PC-9 (cell line): ENCODE measurements around the gene PLA2G4A.

ENCODE experiments used
- EZH2 ChIP-seq: fragments of 200-600 bp; sonication (generic); IDR thresholded peaks from 2 replicates; pipeline ENCODE4 v1.8.0; 2017; ENCODE audit warnings: antibody characterized with exemption, low read depth
- TF ChIP-seq, protein P1 (sequence below): fragments of 200-600 bp; sonication (generic); conservative IDR thresholded peaks from 2 replicates; pipeline ENCODE4 v1.6.1; 2017; ENCODE audit warnings: mixed run types, antibody characterized with exemption, mild to moderate bottlenecking, moderate library complexity

DNA sequence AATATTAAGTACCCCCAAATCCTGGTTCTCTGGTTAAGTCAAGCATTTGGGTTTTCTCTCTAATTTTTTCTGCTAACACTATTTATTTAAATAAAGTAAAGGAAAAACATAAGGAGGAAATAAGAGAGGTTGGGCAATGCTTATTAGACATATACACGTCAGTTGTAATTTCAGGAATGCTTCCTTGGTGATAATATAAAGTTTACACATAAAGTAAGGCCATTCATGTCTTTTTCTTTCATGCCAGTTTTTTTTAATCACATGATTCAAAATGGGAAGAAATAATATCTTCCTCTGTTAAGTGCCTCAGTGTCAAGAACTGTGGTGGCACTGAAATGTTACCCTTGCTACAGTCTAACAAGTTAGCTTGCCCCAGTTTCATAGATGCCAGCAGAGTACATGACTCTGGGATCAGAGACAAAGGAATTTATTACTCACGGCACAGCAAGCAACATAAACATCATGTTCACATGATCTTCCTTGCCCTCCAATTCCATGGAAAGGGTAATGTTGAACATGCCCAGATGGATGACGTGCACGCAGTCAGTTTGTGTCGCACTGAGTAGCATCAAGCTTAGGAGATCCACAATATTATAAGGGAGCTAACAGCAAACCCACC lies 184.9 kb downstream of the PLA2G4A start:
- TF ChIP-seq, protein P1, sequence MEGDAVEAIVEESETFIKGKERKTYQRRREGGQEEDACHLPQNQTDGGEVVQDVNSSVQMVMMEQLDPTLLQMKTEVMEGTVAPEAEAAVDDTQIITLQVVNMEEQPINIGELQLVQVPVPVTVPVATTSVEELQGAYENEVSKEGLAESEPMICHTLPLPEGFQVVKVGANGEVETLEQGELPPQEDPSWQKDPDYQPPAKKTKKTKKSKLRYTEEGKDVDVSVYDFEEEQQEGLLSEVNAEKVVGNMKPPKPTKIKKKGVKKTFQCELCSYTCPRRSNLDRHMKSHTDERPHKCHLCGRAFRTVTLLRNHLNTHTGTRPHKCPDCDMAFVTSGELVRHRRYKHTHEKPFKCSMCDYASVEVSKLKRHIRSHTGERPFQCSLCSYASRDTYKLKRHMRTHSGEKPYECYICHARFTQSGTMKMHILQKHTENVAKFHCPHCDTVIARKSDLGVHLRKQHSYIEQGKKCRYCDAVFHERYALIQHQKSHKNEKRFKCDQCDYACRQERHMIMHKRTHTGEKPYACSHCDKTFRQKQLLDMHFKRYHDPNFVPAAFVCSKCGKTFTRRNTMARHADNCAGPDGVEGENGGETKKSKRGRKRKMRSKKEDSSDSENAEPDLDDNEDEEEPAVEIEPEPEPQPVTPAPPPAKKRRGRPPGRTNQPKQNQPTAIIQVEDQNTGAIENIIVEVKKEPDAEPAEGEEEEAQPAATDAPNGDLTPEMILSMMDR = no peak
- TF ChIP-seq EZH2 = no peak
